Stimulated activated CD4-positive, alpha-beta T cell treated with anti-CD3 and anti-CD28 coated beads, Interleukin-15, amount 100 ng/mL, for 24 hours (primary cell): Measurements from ENCODE around the gene TSC1.

ENCODE experiments used
- DNase-seq: peaks from one replicate; pipeline ENCODE4 v3.0.0-alpha.2; 2020

TSC1 gene

DNA sequence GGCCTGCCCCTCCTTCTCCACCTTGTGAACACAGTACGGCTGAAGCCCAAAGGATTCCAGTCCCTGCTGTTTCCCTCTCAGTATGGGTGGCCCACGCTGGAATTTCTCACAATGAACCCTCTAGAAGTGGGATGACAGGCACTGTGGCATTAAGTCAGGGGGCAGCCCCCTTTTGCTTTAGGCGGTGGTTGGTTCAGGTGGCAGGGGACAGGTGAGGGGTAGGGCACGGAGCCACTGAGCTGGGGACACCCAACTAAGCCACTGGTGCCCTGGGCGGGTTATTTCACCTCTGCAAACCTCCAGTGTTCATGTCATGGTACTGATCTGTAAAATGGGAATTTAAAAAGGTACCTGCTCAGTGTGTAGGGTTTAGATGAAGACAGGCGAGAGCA is 58.1 kb downstream of the TSC1 start:
- no peak for DNase-seq

DNA sequence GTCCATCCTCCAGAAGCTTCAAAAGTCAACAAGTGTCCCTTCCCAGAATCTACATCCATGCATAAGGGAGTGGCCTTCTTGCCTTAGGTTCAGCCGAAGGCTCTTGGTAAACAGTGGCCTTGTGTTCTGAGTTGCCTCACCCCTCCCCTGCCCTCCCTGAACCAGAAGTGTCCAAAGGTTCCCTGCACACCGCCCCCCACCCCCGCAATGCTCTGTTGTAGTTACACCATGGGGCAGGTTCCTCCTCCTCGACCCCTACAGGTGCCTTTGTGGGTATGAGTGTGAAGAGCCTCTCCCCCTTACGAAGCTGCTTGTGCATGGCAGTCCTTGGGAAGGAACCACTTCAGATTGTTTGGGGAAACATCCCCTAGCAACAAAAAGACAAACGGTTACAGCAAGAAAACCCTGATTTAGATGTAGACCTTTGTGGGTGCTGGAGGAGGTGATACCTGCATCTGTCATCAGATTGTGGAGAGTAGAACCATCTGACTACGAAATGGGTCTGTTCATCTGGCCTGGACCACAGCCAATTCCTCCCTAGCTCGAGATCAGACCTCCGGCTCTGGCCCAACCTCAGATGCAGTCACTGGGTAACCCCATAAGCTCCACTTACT is 58.6 kb downstream of the TSC1 start:
- DNase-seq: no peak

DNA sequence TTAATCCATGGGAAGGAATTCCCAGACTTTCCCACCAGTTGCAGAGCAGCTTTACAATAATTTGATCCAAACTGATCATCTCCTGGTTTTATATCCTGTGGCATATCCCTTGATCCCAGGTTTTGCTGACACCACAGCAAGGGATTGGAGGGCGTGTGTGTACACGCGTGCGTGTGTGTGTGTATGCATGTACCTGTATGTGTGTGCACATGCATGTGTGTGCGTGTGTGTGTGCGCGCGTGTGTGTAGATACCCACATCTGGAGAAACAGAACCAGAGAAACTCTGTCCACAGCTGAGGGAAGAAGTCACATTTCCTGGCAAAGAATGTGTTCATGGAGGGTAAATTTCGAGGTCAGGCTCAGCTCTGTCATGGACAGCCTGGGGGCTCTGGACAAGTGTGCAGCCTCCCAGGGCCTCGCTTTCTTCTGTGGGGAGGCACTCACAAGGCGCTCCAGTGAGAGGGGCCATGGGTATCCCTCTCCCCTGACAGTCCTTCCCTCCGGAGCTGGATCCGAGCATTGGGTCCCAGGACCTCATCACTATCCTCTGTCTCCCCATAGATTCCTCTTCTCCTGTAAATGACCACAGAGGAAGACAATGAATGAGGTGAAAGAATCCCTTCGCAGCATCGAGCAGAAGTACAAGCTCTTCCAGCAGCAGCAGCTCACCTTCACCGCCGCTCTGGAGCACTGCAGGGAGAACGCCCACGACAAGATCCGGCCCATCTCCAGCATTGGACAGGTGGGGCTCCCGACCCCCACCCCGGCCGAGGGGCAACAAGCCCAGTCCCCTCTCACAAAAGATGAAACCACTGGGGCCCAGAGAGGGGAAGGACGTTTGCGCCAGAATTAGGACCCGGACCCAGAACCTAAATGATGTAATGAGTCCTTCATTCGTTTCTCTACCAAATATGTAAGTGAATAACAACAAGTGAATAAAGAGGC is 60.8 kb downstream of the TSC1 start:
- no peak for DNase-seq

DNA sequence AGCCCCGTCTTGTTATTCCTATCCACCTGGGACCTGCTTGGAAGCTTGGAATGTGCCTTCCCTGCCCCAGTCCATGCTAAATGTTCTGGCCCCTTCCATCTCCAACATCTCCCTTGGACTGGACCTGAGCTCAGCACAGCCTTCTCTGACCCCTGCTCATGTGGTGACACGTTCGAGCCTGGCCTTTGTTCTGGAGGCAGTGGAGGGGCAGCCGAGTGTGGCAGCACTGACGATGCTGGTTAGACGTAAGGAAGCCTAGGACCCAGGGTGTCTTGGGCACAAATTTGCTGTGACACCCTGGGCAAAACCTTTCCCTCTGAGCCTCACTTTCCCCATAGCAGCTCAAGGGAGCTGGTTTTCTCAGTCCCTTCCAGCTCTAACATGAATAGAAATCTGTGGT is 61.8 kb downstream of the TSC1 start:
- no peak for DNase-seq

DNA sequence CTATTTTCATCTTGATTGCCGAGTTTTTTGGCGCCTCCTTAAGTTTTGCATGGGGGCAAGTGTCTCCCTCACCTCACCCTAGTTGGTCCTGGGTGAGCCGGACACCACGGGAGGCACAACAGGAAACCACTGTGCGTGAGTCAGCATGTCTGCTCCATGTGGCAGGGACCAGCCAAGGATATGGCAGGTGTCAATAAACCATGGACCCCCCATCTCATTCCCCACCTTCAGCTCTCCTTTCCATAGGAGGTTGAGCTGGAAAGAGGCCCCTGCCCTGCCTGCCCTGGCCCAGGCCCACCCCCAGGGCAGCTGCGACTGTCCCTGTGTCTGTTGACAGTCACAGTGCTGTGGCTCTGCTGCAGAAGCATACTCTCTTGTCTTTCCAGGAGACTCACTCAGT is 62.6 kb downstream of the TSC1 start:
- no peak for DNase-seq

DNA sequence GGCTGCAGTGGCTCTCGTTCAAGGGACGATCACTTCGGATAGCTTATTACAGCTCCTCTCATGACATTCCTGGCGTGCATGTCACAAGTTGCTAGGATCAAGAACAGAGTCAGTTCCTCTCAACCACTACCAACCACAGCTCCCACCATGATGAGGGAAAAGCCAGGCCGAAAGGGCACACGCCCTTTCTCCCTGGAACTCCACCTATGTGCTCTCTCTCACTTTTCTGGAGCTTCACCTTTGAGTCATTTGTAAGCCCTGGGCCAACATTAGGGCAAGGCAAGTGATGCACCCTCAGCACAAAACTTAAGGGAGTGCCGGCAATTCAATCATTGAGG is 64.1 kb downstream of the TSC1 start:
- no peak for DNase-seq

DNA sequence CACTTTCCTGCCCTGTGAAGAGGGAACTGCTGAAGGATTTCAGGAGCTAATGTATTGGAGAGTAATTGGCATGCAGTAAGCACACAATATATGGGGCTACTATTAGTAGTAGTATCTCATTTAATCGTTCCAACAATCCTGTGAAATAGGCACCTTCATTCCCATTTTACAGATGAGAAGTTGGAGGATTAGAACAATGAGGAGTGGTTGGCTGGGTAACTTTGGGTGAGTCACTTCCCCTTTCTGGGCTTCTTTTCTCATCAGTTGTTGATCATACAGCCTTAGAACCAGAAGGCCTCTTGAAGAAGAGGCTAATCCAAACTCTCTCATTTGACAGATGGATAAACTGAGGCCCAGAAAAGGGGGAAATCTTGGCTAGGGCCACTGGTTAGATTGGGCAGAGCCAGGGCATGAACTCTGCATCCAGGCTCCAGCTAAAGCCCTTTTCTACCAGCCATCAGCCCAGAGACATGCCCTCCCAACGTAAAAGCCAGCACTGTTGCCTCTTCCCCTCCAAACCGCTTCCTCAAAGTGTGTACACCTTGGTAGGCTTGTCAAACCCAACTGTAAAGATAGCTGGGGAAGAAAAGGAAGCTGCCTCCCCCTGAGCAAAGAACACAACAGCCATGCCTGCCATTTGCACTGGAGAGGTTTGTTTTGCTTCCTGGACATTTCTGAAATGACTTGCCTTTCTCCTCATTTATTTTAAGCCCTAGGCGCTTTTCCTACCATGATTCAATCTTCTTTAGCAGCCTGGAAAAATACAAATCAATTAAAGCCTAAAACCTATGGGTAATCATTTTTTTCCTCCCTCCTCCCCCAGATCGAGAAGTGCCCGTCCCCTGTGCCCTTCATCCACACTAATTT is 64.7 kb downstream of the TSC1 start:
- no peak for DNase-seq

DNA sequence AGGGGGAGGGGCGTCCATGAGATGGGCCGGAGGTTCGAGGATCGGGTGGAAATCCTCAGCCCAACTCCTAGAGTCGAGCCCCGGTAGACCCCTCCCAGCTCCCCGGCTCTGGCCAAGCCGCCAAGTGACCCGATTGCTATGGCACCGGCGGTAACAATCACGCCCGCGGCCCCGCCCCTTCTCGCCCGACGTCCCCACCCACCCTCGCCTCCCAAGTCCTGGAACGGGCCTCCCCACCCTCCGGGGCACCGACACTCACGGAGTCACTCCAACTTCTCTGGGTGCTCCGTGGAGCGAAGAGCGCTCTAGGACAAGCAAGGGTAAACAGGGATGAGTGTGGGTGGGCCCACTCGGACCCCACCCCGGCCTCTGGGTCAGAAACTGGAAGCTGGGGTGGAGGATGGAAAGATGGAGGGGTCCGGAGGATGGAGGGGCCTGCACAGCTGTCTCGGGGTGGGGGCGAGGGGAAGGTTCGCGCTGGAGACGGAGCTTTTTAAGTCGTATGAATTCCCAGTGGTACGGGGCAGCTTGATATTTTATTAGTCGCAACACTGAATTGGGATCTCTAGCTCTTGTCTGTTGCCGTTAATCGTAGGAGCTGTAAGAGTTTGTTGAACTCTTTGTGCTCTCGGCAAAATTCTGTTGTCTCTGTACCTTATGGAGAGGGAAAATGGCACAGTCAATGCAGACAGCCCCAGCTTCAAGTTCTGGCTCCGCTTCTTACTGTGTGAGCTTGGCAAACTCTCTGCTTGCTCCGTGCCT is 65.5 kb downstream of the TSC1 start, which contains the start of gene SPACA9:
Gene SPACA9 (plus strand): TSS at position 204 of the 762 bp plus-strand sequence. CDS start 5,050 bp downstream, outside the sequence.
- DNase-seq: peak; percentile 63

DNA sequence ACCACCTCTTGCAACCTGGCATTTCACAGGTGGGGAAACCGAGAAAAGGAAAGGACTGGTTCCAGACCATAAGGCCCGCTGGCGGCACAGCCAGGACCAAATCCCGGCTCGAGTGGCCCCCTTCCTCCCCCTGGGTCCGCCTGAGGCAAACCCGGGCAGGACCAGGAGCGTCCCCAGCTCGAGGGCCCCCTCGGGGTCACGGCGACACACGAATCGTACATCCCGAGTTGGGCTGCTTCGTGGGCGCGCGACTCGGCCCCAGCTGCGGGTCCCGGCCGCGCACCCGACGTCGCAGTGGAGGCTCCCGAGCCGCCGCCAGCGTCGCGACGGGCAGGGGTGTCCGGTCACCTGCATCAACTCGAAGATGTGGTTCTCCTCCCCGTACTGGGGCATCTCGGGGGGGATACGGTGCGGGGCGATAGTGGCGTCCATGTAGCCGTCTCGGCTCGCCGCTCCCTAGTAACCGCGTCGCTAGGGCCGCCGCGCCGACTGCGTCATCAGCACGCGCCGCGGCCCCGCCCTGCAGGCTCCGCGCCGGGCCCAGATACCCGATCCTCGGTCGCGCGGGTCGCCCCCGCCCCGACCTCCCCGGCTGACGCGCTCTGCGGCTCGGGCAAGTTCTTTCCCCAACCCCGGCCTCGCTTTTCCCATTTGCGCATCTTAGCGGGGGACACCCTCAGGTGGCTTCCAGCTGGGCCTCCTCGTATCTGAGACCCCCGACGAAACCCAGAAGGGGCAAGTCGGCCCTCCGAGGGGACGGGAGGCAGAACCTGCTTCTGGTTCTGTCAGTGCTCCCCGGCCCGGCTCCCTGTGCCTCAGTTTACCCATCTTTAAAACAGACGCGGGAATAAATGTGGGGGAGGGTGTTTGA is 66.4 kb downstream of the TSC1 start, which contains the start of gene AK8:
Gene AK8 (minus strand): TSS at position 461 of the 871 bp plus-strand sequence. CDS start 29 bp downstream, at position 432.
- DNase-seq: peak; percentile 81

DNA sequence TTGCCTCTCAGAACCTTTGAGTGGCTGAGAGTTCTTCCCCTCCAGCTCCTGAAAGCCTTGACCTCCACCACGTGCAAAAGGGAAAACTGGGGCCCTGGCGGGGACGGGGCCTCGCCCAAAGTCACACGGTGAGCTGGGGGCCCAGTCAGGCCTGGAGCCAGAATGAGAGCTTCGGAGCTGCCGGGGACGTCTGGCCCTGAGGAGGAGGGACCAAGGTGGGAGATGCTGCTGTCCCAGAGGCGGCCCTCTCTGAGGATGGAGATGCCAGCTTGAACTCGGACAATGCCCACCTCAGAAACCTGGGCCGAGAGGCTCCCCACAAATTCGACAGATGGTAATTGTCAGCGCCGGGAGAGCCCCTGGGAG is 67.0 kb downstream of the TSC1 start:
- no peak for DNase-seq

DNA sequence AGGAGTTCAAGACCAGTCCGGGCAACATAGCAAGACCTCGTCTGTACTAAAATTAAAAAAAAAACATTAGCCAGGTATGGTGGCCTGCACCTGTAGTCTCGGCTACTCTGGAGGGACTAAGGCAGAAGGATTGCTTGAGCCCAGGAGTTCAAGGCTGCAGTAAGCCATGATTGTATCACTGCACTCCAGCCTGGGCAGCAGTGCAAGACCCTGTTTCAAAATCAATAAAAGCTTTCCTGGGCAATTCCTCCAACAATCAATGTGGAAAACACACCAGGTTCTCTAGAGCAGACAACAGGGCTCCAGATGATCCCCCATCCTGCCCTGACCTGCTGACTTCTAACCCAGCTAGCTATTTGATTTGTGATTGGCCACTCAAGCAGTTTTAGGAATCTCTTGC is 67.6 kb downstream of the TSC1 start:
- DNase-seq: no peak

DNA sequence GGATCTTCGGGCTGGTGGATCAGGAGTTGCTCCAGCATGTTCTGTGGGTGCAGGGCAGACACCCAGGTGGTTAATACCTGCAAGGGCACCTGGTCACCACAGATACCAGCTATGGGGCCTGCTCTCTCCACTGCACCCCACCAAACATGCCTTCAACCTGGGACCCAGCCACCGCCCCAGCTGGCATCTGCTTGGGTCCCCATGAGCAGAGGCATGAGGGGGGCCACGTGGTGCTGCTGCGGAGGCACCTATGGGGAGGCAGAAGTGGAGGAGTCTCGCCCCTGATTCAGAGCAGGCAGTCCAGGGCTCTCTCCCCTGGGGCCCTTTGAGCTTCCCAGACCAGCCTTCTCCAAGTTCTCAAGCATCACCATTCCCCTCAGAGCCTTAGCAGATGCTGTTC is 69.3 kb downstream of the TSC1 start:
- no peak for DNase-seq

DNA sequence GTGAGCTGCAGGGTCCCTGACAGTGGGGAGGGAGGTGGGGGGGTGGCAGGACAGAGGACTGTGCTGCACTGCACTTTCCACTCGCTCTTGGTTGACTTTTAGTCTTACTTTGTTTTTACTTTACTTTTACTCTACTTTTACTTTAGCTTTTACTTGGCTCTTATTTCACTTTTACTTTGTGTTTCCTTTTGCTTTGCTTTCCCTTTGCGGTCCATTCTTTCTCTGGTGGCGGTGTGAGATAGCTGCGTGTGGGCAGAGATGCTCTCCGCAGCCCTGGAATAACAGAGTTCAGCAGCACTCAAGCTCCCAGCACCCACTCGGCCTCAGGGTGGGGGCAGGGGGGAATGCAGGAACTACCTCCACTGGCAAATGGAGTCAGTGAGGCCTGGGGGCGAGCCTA is 71.0 kb downstream of the TSC1 start:
- peak; percentile 35 for DNase-seq

DNA sequence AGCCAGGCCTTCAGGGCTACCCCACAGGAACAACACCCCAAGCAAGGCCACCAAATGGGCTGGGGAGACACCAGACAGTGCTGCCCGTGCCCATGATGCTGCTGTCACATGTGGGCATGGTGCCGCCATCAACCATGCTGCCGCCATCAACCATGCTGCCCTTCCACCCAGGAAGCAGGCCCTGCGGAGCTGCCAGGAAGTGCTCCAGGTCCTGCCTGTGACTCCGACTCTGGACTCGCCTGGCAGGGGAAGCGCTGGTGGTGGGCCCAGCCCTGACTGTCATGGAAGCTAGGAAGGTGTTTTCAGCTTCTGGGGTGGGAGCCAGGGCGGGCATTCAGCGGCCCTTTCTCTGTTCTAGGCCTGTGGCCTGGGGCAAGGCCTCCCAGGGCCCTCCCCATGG is 75.2 kb downstream of the TSC1 start:
- no peak for DNase-seq

DNA sequence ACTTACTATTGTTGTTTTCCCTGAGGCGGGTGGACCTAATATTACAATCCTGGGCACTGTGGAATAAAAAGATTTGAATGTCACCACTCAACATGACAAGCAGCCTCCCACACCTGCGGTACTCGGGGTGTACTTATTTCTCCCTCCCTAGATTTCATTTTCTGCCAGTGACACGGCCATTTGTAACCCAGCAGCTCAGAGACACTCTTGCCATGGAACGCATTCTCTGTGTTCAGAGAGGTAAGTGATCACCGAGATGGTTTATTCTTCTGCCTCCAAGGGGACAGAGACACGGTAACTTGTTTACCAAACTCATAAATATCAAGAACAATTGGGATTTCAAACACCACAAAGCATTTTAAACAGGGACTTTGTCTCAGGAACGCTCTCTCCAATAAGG is 77.5 kb downstream of the TSC1 start:
- DNase-seq: no peak

DNA sequence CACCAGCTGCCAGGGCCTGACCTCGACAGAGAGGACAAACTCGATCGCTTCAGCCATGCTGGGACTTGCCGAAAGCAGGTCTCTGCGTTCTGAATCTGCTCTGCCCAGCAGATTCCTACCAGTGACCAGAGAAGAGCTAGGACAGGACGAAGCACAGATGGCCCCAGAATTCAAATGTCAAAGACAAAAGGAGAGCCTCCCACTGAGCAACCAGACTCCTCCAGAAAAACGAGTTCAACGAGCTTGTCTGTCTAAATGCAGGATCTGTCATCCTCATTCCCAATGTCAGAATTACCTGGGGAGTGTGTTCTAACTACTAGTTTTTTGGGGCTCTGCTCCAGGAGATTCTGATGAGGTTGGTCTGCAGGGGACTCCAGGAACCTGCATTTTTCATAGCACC is 79.7 kb downstream of the TSC1 start:
- DNase-seq: no peak

DNA sequence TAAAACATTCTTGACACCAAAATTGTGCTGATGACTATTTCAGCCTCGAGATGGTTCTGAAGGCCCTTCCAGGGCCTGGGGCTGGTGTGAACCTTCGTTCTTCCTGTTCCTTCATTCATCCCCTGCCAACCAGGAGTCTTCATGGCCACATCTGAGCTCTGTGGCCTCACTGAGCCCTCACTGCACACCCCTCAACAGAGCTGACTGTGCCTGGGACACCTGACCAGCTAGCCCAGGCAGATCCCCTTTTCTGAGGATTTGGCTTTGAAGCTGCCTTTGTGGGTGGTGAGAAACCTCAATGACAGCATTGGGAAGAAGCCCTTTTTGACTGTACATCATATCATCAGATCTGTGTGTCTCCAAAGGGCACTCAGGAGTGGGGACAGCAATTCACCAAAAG is 80.1 kb downstream of the TSC1 start:
- DNase-seq: no peak

DNA sequence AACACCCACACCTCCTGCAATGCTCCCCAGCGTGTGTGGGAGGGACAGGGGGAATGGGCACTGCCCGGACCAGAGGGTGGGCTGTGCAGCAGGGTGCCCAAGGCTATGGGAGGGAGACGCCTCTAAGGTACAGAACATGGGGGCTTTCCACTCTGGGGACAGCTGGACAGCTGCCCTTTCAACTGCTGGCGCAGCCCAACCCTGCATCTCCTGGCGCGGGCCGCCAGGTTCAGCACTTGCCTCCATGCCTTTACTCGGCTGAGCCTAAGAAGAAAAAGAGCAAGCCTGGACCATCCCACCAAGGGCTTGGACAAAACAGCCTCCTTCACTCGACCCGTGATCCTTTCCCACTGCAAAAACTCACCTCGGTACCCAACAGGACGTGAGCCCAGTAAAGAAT is 81.3 kb downstream of the TSC1 start:
- no peak for DNase-seq

DNA sequence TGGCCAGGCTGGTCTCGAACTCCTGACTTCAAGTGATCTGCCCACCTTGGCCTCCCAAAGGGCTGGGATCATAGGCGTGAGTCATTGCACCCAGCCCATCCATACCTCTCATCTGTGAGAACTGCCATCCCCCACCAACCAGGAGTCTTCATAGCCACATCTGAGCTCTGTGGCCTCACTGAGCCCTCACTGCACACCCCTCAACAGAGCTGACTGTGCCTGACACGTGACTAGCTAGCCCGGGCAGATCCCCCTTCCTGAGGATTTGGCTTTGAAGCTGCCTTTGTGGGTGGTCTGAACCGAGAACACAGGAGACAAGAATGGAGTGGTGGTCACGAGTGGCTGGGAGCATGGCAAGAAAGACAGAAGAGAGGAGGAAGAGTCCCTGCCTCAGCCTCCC is 81.9 kb downstream of the TSC1 start:
- DNase-seq: no peak

DNA sequence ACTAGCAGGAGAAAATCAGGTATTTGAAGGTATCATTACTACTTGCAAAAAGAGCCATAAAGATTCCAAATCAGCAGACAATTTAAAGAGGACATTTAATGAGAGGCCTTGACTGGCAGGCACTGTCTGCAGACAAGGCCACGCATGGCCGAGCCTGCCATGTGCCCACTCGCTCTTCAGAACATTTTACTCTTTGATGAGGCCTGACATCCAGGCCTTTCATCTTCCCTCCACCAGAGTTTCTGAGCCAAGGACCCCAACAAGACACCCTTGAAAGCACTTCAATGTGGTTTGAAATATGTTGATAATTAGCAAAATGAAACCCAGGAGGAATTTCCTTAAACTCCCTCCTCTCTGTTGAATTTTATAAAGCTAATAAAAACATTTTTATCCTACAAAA is 82.8 kb downstream of the TSC1 start:
- DNase-seq: no peak

DNA sequence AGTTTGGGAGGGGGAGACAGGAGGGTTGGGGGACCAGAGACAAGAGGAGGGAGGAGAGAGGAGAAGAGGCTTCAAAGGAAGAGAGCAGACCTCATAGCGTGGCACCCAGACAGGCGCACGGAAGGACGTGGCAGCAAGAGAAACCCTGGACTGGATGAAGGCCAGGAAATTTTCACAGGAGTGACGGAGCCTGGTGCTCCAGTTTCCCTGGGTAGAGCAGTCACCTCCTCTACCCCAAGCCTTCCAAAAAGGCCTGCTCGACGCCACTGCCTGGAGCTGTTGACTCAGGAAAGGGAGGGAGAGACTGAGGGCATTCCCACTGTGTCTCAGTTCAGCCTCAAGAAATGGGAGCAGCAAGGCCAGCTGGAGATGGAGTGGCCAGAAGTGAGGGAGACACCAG is 85.7 kb downstream of the TSC1 start:
- DNase-seq: no peak
